ENCODE results near the gene MYO3A.

MYO3A gene

DNA sequence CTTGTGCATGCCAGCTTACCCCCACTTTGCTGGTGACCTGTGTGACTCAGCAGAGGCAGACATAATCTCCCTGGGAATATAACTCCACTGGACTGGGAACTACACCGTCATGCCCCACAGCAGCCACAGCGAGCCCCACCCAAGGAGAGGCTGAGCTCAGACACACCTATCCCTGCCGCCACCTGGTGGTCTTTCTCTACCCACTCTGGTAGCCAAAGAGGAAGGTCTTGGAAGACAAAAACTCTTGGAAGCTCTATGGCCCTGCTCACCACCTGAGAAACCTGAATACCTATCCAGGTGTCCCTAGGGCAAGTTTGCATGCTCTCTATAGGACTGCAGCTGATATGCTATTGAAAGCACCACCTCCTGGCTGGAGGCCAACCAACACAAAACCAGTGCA, 48.1 kb downstream of the MYO3A start:
- no peaks in the 10 kb centered on the region for H3F3A ChIP-seq (ENCODE audit: insufficient read depth, low read length)
- no peak overlapping the region for H3K4me2 ChIP-seq (ENCODE audit: low read length)
- no peaks in the 10 kb centered on the region for H3K4me1 ChIP-seq (ENCODE audit: insufficient read depth, low read length, severe bottlenecking)
- H3K36me3 ChIP-seq (ENCODE audit: insufficient read depth, low read length), result no peaks in the 10 kb centered on the region
- H3K9ac ChIP-seq (ENCODE audit: low read length), result no peak overlapping the region
- H4K20me1 ChIP-seq (ENCODE audit: insufficient read depth, low read length), result no peaks in the 10 kb centered on the region
- no peak overlapping the region for H2AFZ ChIP-seq (ENCODE audit: low read length)
- TF ChIP-seq EZH2 (IDR thresholded peaks at IDR 0.05; ENCODE audit: borderline replicate concordance, low read length), result no peak
- TF ChIP-seq, protein P1, sequence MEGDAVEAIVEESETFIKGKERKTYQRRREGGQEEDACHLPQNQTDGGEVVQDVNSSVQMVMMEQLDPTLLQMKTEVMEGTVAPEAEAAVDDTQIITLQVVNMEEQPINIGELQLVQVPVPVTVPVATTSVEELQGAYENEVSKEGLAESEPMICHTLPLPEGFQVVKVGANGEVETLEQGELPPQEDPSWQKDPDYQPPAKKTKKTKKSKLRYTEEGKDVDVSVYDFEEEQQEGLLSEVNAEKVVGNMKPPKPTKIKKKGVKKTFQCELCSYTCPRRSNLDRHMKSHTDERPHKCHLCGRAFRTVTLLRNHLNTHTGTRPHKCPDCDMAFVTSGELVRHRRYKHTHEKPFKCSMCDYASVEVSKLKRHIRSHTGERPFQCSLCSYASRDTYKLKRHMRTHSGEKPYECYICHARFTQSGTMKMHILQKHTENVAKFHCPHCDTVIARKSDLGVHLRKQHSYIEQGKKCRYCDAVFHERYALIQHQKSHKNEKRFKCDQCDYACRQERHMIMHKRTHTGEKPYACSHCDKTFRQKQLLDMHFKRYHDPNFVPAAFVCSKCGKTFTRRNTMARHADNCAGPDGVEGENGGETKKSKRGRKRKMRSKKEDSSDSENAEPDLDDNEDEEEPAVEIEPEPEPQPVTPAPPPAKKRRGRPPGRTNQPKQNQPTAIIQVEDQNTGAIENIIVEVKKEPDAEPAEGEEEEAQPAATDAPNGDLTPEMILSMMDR (IDR thresholded peaks at IDR 0.05; ENCODE audit: low read length), result peak; percentile 42
- H3K27ac ChIP-seq (ENCODE audit: low read depth, low read length, poor library complexity, severe bottlenecking), result no peak overlapping the region
- no peak overlapping the region for H3K4me3 ChIP-seq (ENCODE audit: low read depth, low read length, poor library complexity, severe bottlenecking)
- H3K9me2 ChIP-seq (ENCODE audit: low read depth, low read length), result no peaks in the 10 kb centered on the region
- H3K9me3 ChIP-seq (ENCODE audit: low read length), result no peaks in the 10 kb centered on the region
- H3K27me3 ChIP-seq (ENCODE audit: insufficient read depth, low read length), result no peaks in the 10 kb centered on the region
- H3K79me2 ChIP-seq (ENCODE audit: insufficient read depth, low read length), result no peaks in the 10 kb centered on the region

DNA sequence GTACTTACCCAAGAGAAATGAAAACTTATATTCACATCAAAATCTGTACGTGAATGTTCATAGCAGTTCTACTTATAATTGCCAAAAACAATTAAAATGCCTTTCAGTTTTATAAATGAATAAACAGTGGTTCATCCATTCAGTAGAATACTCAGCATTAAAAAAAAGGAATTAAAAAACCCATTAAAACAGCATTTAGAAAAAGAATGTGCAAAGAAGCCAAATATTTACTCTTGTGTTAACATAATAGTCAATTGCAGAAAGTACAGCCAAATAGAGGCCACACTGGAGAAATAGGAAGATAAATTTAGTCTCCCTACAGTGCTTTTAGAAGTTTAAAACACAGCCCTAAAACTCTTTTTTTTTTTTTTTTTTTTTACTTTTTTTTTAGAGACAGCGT, 54.6 kb downstream of the MYO3A start:
- no peaks in the 10 kb centered on the region for H3K9me3 ChIP-seq (ENCODE audit: low read length)
- no peaks in the 10 kb centered on the region for H3K9me2 ChIP-seq (ENCODE audit: low read depth, low read length)
- H3K9ac ChIP-seq (ENCODE audit: low read length), result no peak overlapping the region
- no peak overlapping the region for H3K4me2 ChIP-seq (ENCODE audit: low read length)
- no peaks in the 10 kb centered on the region for H3K79me2 ChIP-seq (ENCODE audit: insufficient read depth, low read length)
- TF ChIP-seq, protein P1 (IDR thresholded peaks at IDR 0.05; ENCODE audit: low read length), result no peak
- TF ChIP-seq EZH2 (IDR thresholded peaks at IDR 0.05; ENCODE audit: borderline replicate concordance, low read length), result no peak
- H3K4me1 ChIP-seq (ENCODE audit: insufficient read depth, low read length, severe bottlenecking), result no peaks in the 10 kb centered on the region
- H4K20me1 ChIP-seq (ENCODE audit: insufficient read depth, low read length), result no peaks in the 10 kb centered on the region
- H2AFZ ChIP-seq (ENCODE audit: low read length), result no peak overlapping the region
- no peaks in the 10 kb centered on the region for H3F3A ChIP-seq (ENCODE audit: insufficient read depth, low read length)
- no peaks in the 10 kb centered on the region for H3K36me3 ChIP-seq (ENCODE audit: insufficient read depth, low read length)
- H3K27ac ChIP-seq (ENCODE audit: low read depth, low read length, poor library complexity, severe bottlenecking), result no peak overlapping the region
- no peak overlapping the region for H3K4me3 ChIP-seq (ENCODE audit: low read depth, low read length, poor library complexity, severe bottlenecking)
- H3K27me3 ChIP-seq (ENCODE audit: insufficient read depth, low read length), result no peaks in the 10 kb centered on the region

DNA sequence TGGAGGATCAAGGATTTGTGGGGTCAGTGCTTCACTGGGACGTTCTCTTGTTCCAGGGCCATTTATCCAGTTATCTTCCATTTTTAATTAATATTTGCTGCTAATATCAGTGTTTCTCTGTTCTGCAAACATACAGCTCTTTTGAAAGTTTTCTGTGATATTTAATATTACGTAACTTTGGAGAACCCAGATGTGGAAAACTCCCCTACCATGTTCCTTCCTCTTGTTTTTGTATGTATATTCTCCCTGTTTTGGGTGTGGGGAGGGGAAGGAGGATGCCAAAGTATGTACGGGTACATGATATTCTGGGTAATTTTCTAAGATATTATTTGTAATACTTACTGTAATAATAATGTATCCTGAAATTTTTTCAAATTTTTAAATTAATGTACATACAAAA, 55.9 kb downstream of the MYO3A start:
- no peak for TF ChIP-seq EZH2 (IDR thresholded peaks at IDR 0.05; ENCODE audit: borderline replicate concordance, low read length)
- TF ChIP-seq, protein P1 (IDR thresholded peaks at IDR 0.05; ENCODE audit: low read length), result no peak
- no peak overlapping the region for H3K27ac ChIP-seq (ENCODE audit: low read depth, low read length, poor library complexity, severe bottlenecking)

More for the DNA sequence above, 55.9 kb downstream of the MYO3A start:
- no peaks in the 10 kb centered on the region for H4K20me1 ChIP-seq (ENCODE audit: insufficient read depth, low read length)
- H3K9me3 ChIP-seq (ENCODE audit: low read length), result no peaks in the 10 kb centered on the region
- H3K79me2 ChIP-seq (ENCODE audit: insufficient read depth, low read length), result no peaks in the 10 kb centered on the region
- H2AFZ ChIP-seq (ENCODE audit: low read length), result no peak overlapping the region
- no peaks in the 10 kb centered on the region for H3F3A ChIP-seq (ENCODE audit: insufficient read depth, low read length)
- no peaks in the 10 kb centered on the region for H3K36me3 ChIP-seq (ENCODE audit: insufficient read depth, low read length)
- no peaks in the 10 kb centered on the region for H3K4me1 ChIP-seq (ENCODE audit: insufficient read depth, low read length, severe bottlenecking)
- no peak overlapping the region for H3K9ac ChIP-seq (ENCODE audit: low read length)
- no peak overlapping the region for H3K4me2 ChIP-seq (ENCODE audit: low read length)
- no peaks in the 10 kb centered on the region for H3K27me3 ChIP-seq (ENCODE audit: insufficient read depth, low read length)
- no peaks in the 10 kb centered on the region for H3K9me2 ChIP-seq (ENCODE audit: low read depth, low read length)
- no peak overlapping the region for H3K4me3 ChIP-seq (ENCODE audit: low read depth, low read length, poor library complexity, severe bottlenecking)
